ENCODE data around the gene GFAP. TPM values are rescaled to one million over a fixed set of nuclear protein-coding genes. Genes with fewer than 3 reads are reported as not detected.

Gene GFAP
- total RNA-seq, 1 experiment from 2014 or later: 1.2 TPM

DNA sequence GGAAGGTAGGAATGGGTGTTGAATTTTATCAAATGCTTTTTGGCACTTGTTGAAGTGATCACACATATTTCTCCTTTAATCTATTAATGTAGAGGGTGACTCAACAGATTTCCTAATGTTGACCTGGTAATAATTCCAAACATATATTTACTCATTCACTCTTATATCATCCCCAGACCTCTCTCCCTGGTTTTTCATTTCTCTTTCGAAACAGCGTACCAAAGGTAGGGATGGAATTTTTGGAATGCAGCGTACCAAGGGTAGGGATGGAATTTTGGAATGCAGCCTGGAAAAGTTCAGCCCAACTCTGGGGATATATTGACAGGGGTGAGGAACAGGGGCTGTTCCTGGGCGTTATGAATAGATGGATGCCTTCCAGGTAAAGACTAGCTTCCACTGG lies 25.0 kb upstream of the GFAP start:
- H4K8ac ChIP-seq (replicated peaks; ENCODE audit: insufficient read length, low read depth, low read length): no peak overlapping the region
- H4K5ac ChIP-seq (ENCODE audit: insufficient read length, low read depth, low read length): no peak overlapping the region
- H3K27ac ChIP-seq (ENCODE audit: insufficient read length, low read depth, low read length): no peak overlapping the region
- no peak overlapping the region for H2BK5ac ChIP-seq (ENCODE audit: insufficient read length, low read length)
- WGBS (ENCODE audit: extremely low coverage, insufficient read length, low lambda C conversion rate): no CpG with 5 or more reads among the region's 4 CpGs
- Mint-ChIP-seq H3K36me3 (ENCODE audit: insufficient read depth in 1 of 3, low read depth in 3 of 3) (peaks cover 31 to 53% (median 53%) of the 10 kb centered on the region in 3 experiments), H3K27me3 (ENCODE audit: low read depth) (no peaks in the 10 kb centered on the region), H3K9me3 (peaks cover 0 to 5% of the 10 kb centered on the region in 2 experiments; a peak in 1 of 5 replicates), H3K27ac (peak overlapping the region; percentile 56 to 81 (median 62); a peak in 6 of 7 replicates), H3K4me3 (no peak overlapping the region), H3K4me1 (peaks cover 18 to 19% of the 10 kb centered on the region in 2 experiments)
- peak; percentile 34 for DNase-seq
- H3T11ph ChIP-seq (ENCODE audit: low read length): no peak overlapping the region
- H4K91ac ChIP-seq (ENCODE audit: insufficient read length, low read depth, low read length): no peak overlapping the region
- no peak overlapping the region for H3K14ac ChIP-seq (ENCODE audit: insufficient read depth, low read length)
- no peak overlapping the region for H3K56ac ChIP-seq (ENCODE audit: insufficient read length, low read depth, low read length)
- H3K79me2 ChIP-seq (ENCODE audit: insufficient read depth, low read length): peaks cover 8% of the 10 kb centered on the region; the same call in 1 of the 2 replicates
- no peak overlapping the region for H3K23ac ChIP-seq (ENCODE audit: insufficient read length, low read depth, low read length)
- no peak overlapping the region for H3K4me2 ChIP-seq (ENCODE audit: insufficient read depth, insufficient read length, low read length)
- H3K9me3 ChIP-seq (ENCODE audit: control insufficient read depth, low read depth, low read length): no peaks in the 10 kb centered on the region
- H2BK12ac ChIP-seq (ENCODE audit: insufficient read length, low read depth, low read length): no peak overlapping the region
- no peak overlapping the region for H2BK20ac ChIP-seq (ENCODE audit: low read depth, low read length, poor library complexity, severe bottlenecking)
- H3K18ac ChIP-seq (ENCODE audit: insufficient read length, low read depth, low read length): no peak overlapping the region
- no peak overlapping the region for H2AK5ac ChIP-seq (ENCODE audit: insufficient read length, low read length)
- H3K23me2 ChIP-seq (ENCODE audit: insufficient read length, low read depth, low read length, poor library complexity, severe bottlenecking): no peaks in the 10 kb centered on the region
- no peak overlapping the region for H2BK120ac ChIP-seq (ENCODE audit: low read depth, low read length, poor library complexity, severe bottlenecking)
- no peak overlapping the region for H2BK15ac ChIP-seq (ENCODE audit: low read depth, low read length)
- peaks cover 6% of the 10 kb centered on the region for H3K79me1 ChIP-seq (ENCODE audit: insufficient read depth, low read depth, low read length, poor library complexity, severe bottlenecking)
- no peaks in the 10 kb centered on the region for H3K27me3 ChIP-seq (ENCODE audit: insufficient read depth, low read length)
- H3K4me1 ChIP-seq (ENCODE audit: insufficient read depth, low read length): peaks cover 2% of the 10 kb centered on the region
- no peak overlapping the region for H2AFZ ChIP-seq (ENCODE audit: low read length)
- H3K4ac ChIP-seq (ENCODE audit: low read depth, low read length): no peak overlapping the region
- H4K20me1 ChIP-seq (ENCODE audit: control insufficient read depth, insufficient read depth, insufficient read length): no peaks in the 10 kb centered on the region
- TF ChIP-seq, protein P1, sequence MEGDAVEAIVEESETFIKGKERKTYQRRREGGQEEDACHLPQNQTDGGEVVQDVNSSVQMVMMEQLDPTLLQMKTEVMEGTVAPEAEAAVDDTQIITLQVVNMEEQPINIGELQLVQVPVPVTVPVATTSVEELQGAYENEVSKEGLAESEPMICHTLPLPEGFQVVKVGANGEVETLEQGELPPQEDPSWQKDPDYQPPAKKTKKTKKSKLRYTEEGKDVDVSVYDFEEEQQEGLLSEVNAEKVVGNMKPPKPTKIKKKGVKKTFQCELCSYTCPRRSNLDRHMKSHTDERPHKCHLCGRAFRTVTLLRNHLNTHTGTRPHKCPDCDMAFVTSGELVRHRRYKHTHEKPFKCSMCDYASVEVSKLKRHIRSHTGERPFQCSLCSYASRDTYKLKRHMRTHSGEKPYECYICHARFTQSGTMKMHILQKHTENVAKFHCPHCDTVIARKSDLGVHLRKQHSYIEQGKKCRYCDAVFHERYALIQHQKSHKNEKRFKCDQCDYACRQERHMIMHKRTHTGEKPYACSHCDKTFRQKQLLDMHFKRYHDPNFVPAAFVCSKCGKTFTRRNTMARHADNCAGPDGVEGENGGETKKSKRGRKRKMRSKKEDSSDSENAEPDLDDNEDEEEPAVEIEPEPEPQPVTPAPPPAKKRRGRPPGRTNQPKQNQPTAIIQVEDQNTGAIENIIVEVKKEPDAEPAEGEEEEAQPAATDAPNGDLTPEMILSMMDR (conservative IDR thresholded peaks at IDR 0.05): no peak
- H3K9ac ChIP-seq (ENCODE audit: extremely low read depth, insufficient read length, low read length): no peak overlapping the region
